Mesendoderm (in vitro differentiated cells): ENCODE results near the gene IRAK3.

Experiments used
- DNase-seq: peaks from one replicate; pipeline ENCODE4 v3.0.0; 2013
- H2AK5ac ChIP-seq: 2 replicates; pipeline ENCODE4 v1.6.1; 2013; ENCODE audit warnings: low read length, inconsistent platforms
- H2BK120ac ChIP-seq: 2 replicates; pipeline ENCODE4 v1.6.1; 2013; ENCODE audit warnings: low read depth, mild to moderate bottlenecking, low read length, moderate library complexity, mixed read lengths
- H2BK15ac ChIP-seq: replicated peaks from 2 replicates; pipeline ENCODE4 v1.6.1; 2013; ENCODE audit warnings: low read depth, mild to moderate bottlenecking, moderate library complexity
- H2BK5ac ChIP-seq: 2 replicates; pipeline ENCODE4 v1.6.1; 2013; ENCODE audit warnings: low read length, inconsistent platforms
- H3K18ac ChIP-seq: 2 replicates; pipeline ENCODE4 v1.6.1; 2013; ENCODE audit warnings: mild to moderate bottlenecking, low read length, mixed read lengths
- H3K23ac ChIP-seq: one replicate; pipeline ENCODE4 v1.6.1; 2013; ENCODE audit warnings: low read length
- H3K27ac ChIP-seq: 2 replicates; pipeline ENCODE4 v1.5.1; 2013; ENCODE audit warnings: low read depth, mild to moderate bottlenecking, inconsistent platforms, low read length, moderate library complexity
- H3K27me3 ChIP-seq: 2 replicates; pipeline ENCODE4 v1.6.1; 2013; ENCODE audit warnings: low read length, control low read depth, mild to moderate bottlenecking, inconsistent platforms; ENCODE audit not compliant: insufficient read depth, poor library complexity
- H3K36me3 ChIP-seq: 2 replicates; pipeline ENCODE4 v1.6.1; 2013; ENCODE audit warnings: low read length, inconsistent platforms; ENCODE audit not compliant: control insufficient read depth, insufficient read depth
- H3K4ac ChIP-seq: one replicate; pipeline ENCODE4 v1.6.1; 2013; ENCODE audit warnings: low read depth, mild to moderate bottlenecking, low read length, moderate library complexity
- H3K4me1 ChIP-seq: 2 replicates; pipeline ENCODE4 v1.6.1; 2013; ENCODE audit warnings: low read depth, low read length, inconsistent platforms; ENCODE audit not compliant: control insufficient read depth
- H3K4me2 ChIP-seq: 2 replicates; pipeline ENCODE4 v1.6.1; 2013; ENCODE audit warnings: low read length
- H3K4me3 ChIP-seq: 2 replicates; pipeline ENCODE4 v1.5.1; 2013; ENCODE audit warnings: mild to moderate bottlenecking, low read length
- H3K56ac ChIP-seq: one replicate; pipeline ENCODE4 v1.6.1; 2013; ENCODE audit warnings: low read length
- H3K79me1 ChIP-seq: 2 replicates; pipeline ENCODE4 v1.6.1; 2013; ENCODE audit warnings: low read length, inconsistent platforms
- H3K79me2 ChIP-seq: 2 replicates; pipeline ENCODE4 v1.6.1; 2013; ENCODE audit warnings: mild to moderate bottlenecking, low read length; ENCODE audit not compliant: control insufficient read depth, insufficient read depth
- H3K9ac ChIP-seq: 2 replicates; pipeline ENCODE4 v1.6.1; 2013; ENCODE audit warnings: low read length, inconsistent platforms
- H4K5ac ChIP-seq: one replicate; pipeline ENCODE4 v1.6.1; 2013; ENCODE audit warnings: low read length
- H4K8ac ChIP-seq: one replicate; pipeline ENCODE4 v1.6.1; 2013; ENCODE audit warnings: low read depth, mild to moderate bottlenecking, control low read depth, low read length, moderate library complexity
- WGBS: extraction: QIAGEN DNeasy Blood & Tissue Kit; methylation state at CpG from one replicate; pipeline ENCODE4 v1.1.7; 2013; ENCODE audit warnings: low lambda C conversion rate, missing lambda C conversion rate; ENCODE audit not compliant: insufficient coverage; ENCODE audit errors: extremely low coverage; 5-methylcytosine and 5-hydroxymethylcytosine counted together

IRAK3 gene

GRCh38 chr12:66287275-66287674, 98.3 kb downstream of the IRAK3 start:
- no CpG with 5 or more reads among the region's 3 CpGs for WGBS
- H3K79me2 ChIP-seq = no peaks in the 10 kb centered on the region
- no peaks in the 10 kb centered on the region for H3K79me1 ChIP-seq
- H2BK120ac ChIP-seq = no peak overlapping the region
- H3K36me3 ChIP-seq = no peaks in the 10 kb centered on the region
- no peak overlapping the region for H3K4me2 ChIP-seq
- H3K4me3 ChIP-seq = no peak overlapping the region
- no peaks in the 10 kb centered on the region for H3K4me1 ChIP-seq
- DNase-seq = no peak
- no peaks in the 10 kb centered on the region for H3K27me3 ChIP-seq
- no peak overlapping the region for H3K56ac ChIP-seq
- no peak overlapping the region for H3K4ac ChIP-seq
- no peak overlapping the region for H2AK5ac ChIP-seq
- H4K5ac ChIP-seq = no peak overlapping the region
- H3K18ac ChIP-seq = no peak overlapping the region
- no peak overlapping the region for H3K23ac ChIP-seq
- H2BK15ac ChIP-seq = no peak overlapping the region
- no peak overlapping the region for H3K9ac ChIP-seq
- no peak overlapping the region for H4K8ac ChIP-seq
- H3K27ac ChIP-seq = no peak overlapping the region
- no peak overlapping the region for H2BK5ac ChIP-seq

DNA sequence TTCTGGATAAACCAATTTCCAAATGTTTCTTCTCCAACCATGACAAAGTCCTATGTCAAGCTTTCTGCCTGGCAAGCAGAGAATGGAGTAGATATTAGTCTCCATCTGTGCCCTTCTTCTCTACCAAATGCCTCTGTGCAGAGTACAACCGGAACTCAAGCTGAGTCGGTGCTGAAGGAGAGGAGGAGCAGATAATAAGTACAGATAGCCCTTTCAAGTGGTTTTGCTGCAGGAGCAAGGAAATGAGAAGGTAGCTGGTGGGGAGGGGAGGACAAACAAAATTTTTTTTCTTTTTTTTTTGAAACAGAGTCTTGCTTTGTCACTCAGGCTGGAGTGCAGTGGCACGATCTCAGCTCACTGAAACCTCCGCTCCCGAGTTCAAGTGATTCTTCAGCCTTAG, 99.1 kb downstream of the IRAK3 start:
- no peaks in the 10 kb centered on the region for H3K4me1 ChIP-seq
- WGBS = no CpG with 5 or more reads among the region's 5 CpGs
- no peak overlapping the region for H3K18ac ChIP-seq
- H3K36me3 ChIP-seq = no peaks in the 10 kb centered on the region
- H3K27ac ChIP-seq = no peak overlapping the region
- H3K79me2 ChIP-seq = no peaks in the 10 kb centered on the region
- no peak overlapping the region for H3K56ac ChIP-seq
- H4K5ac ChIP-seq = no peak overlapping the region
- no peak overlapping the region for H3K23ac ChIP-seq
- H3K4me3 ChIP-seq = no peak overlapping the region
- H3K4ac ChIP-seq = no peak overlapping the region
- no peak overlapping the region for H2BK120ac ChIP-seq
- DNase-seq = no peak
- H3K79me1 ChIP-seq = no peaks in the 10 kb centered on the region
- H2BK15ac ChIP-seq = no peak overlapping the region
- no peak overlapping the region for H3K9ac ChIP-seq
- H3K4me2 ChIP-seq = no peak overlapping the region
- H2AK5ac ChIP-seq = no peak overlapping the region
- H3K27me3 ChIP-seq = no peaks in the 10 kb centered on the region
- H2BK5ac ChIP-seq = no peak overlapping the region
- H4K8ac ChIP-seq = no peak overlapping the region

- no peak overlapping the region for H3K9ac ChIP-seq
- H2AK5ac ChIP-seq = no peak overlapping the region
- H3K4ac ChIP-seq = no peak overlapping the region
- no peaks in the 10 kb centered on the region for H3K36me3 ChIP-seq
- H3K79me1 ChIP-seq = no peaks in the 10 kb centered on the region
- no peaks in the 10 kb centered on the region for H3K27me3 ChIP-seq
- H2BK5ac ChIP-seq = no peak overlapping the region
- H4K5ac ChIP-seq = no peak overlapping the region
- no peak overlapping the region for H3K23ac ChIP-seq
- no peak for DNase-seq
- no peak overlapping the region for H2BK15ac ChIP-seq
- H3K18ac ChIP-seq = no peak overlapping the region
- no peak overlapping the region for H3K4me2 ChIP-seq
- no peak overlapping the region for H3K56ac ChIP-seq
- WGBS = no CpG with 5 or more reads among the region's 2 CpGs
- no peak overlapping the region for H3K4me3 ChIP-seq
- no peaks in the 10 kb centered on the region for H3K79me2 ChIP-seq
- no peak overlapping the region for H4K8ac ChIP-seq
- H2BK120ac ChIP-seq = no peak overlapping the region
- H3K27ac ChIP-seq = no peak overlapping the region
- H3K4me1 ChIP-seq = no peaks in the 10 kb centered on the region
These were observed 100.5 kb downstream of the IRAK3 start for GRCh38 chr12:66289485-66289884.

DNA sequence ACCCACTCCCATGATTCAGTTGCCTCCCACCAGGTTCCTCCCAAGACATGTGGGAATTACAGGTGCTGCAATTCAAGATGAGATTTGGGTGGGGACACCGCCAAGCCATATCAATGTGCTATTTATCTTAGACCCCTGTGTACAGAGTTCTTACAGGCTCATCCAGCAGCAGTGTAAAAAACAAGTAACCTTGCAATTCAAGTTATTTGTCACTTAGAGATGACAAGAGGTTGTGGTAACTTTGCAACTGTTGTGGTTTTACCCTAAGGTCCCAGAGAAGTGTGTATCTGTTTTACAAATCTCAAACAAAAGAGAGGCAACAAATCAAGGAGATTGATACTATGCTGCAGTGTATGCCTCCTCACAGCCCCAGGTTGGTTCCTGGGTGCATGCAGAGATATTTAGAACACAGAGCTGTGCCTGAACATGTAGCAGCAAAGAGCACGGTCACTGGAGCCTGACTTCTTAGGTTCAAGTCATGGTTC, 101.7 kb downstream of the IRAK3 start:
- no peak overlapping the region for H3K56ac ChIP-seq
- H2AK5ac ChIP-seq = no peak overlapping the region
- H4K5ac ChIP-seq = no peak overlapping the region
- no peak overlapping the region for H3K27ac ChIP-seq
- no peaks in the 10 kb centered on the region for H3K79me2 ChIP-seq
- no peak overlapping the region for H2BK5ac ChIP-seq
- H3K4ac ChIP-seq = no peak overlapping the region
- DNase-seq = no peak
- no peak overlapping the region for H3K4me3 ChIP-seq
- no peak overlapping the region for H3K4me2 ChIP-seq
- no peak overlapping the region for H4K8ac ChIP-seq
- WGBS = no CpG with 5 or more reads among the region's 2 CpGs
- H3K9ac ChIP-seq = no peak overlapping the region
- H3K79me1 ChIP-seq = no peaks in the 10 kb centered on the region
- H3K36me3 ChIP-seq = no peaks in the 10 kb centered on the region
- no peaks in the 10 kb centered on the region for H3K27me3 ChIP-seq
- no peak overlapping the region for H2BK15ac ChIP-seq
- H3K18ac ChIP-seq = no peak overlapping the region
- H3K23ac ChIP-seq = no peak overlapping the region
- H3K4me1 ChIP-seq = no peaks in the 10 kb centered on the region
- no peak overlapping the region for H2BK120ac ChIP-seq

DNA sequence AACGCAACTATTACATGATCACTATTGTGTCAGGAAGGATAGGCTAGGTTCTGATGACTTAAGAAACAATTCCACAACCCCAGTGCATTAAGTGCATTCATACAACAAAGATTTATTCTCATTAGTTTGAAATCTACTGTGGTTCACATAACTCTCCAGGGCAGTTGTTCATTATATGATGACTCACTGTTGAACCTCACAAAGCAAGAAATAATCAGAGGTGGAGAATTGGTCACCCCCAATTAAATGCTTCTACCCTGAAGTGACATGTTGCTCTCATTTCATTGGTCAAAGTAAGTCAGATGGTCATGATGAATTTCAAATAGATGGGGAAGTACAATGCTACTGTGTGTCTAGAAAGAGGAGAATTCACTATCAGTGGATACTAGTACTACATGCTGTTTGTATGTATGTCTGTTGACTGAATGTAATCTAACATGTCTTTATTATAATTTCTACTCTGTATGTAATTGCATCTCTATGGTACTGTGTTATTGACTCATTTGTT, 107.2 kb downstream of the IRAK3 start:
- no peaks in the 10 kb centered on the region for H3K79me2 ChIP-seq
- no peaks in the 10 kb centered on the region for H3K79me1 ChIP-seq
- H3K27me3 ChIP-seq = no peaks in the 10 kb centered on the region
- H4K5ac ChIP-seq = no peak overlapping the region
- no peak overlapping the region for H3K23ac ChIP-seq
- H3K4me2 ChIP-seq = no peak overlapping the region
- no peak overlapping the region for H2BK120ac ChIP-seq
- no peak overlapping the region for H3K4me3 ChIP-seq
- H3K4ac ChIP-seq = no peak overlapping the region
- H3K4me1 ChIP-seq = no peaks in the 10 kb centered on the region
- DNase-seq = no peak
- WGBS = no CpG with 5 or more reads among the region's 1 CpG
- H4K8ac ChIP-seq = no peak overlapping the region
- H2BK15ac ChIP-seq = no peak overlapping the region
- H3K9ac ChIP-seq = no peak overlapping the region
- no peak overlapping the region for H3K18ac ChIP-seq
- H3K27ac ChIP-seq = no peak overlapping the region
- H3K56ac ChIP-seq = no peak overlapping the region
- no peak overlapping the region for H2BK5ac ChIP-seq
- H2AK5ac ChIP-seq = no peak overlapping the region
- H3K36me3 ChIP-seq = no peaks in the 10 kb centered on the region

DNA sequence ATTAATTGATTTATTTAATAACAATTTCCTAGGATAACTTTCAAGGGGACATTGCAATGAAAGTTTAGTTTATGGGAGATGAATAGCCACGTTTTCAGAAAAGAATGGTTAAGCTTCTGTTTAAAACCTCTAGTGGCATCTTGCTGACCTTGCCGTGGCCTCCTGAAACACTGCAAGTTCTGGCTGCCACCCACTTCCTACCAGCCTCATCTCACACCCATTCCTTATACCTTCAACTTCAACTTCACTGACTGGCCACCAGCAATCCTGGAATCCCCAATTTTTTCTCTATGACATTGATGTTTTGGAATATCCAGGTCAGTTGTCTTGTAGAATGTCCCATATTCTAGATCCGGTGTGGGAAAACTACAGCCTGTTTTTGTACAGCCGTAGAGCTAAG, 108.1 kb downstream of the IRAK3 start:
- Histone ChIP-seq H3K23ac (no peak overlapping the region), H2BK15ac (no peak overlapping the region), H3K18ac (no peak overlapping the region), H3K4ac (no peak overlapping the region), H3K27ac (no peak overlapping the region), H3K4me1 (no peaks in the 10 kb centered on the region), H2AK5ac (no peak overlapping the region), H3K79me1 (no peaks in the 10 kb centered on the region), H3K56ac (no peak overlapping the region), H3K79me2 (no peaks in the 10 kb centered on the region), H3K4me2 (no peak overlapping the region), H3K36me3 (no peaks in the 10 kb centered on the region), H4K5ac (no peak overlapping the region), H2BK5ac (no peak overlapping the region), H3K27me3 (no peaks in the 10 kb centered on the region), H3K9ac (no peak overlapping the region), H3K4me3 (no peak overlapping the region), H2BK120ac (no peak overlapping the region), H4K8ac (no peak overlapping the region)
- no peak for DNase-seq
- no CpG with 5 or more reads among the region's 4 CpGs for WGBS
